Measurements from ENCODE around the gene SP6.

Gene SP6

GRCh38 chr17:47878203-47879027 lies 27.5 kb upstream of the SP6 start:
- DNase-seq (ENCODE audit: low read depth): no peak
- TF ChIP-seq CTCF (IDR thresholded peaks at IDR 0.05; ENCODE audit: control insufficient read depth, insufficient read depth, low read depth, low read length, missing control alignments): no peak
- no peak overlapping the region for H3K4me3 ChIP-seq (ENCODE audit: control insufficient read depth, low read depth, low read length)

- TF ChIP-seq CTCF (IDR thresholded peaks at IDR 0.05; ENCODE audit: control insufficient read depth, insufficient read depth, low read depth, low read length, missing control alignments): no peak
- no peak overlapping the region for H3K4me3 ChIP-seq (ENCODE audit: control insufficient read depth, low read depth, low read length)
- DNase-seq (ENCODE audit: low read depth): no peak
Measured at GRCh38 chr17:47877368-47878034, 26.5 kb upstream of the SP6 start.

GRCh38 chr17:47875011-47875985 lies 24.3 kb upstream of the SP6 start:
- no peak for TF ChIP-seq CTCF (IDR thresholded peaks at IDR 0.05; ENCODE audit: control insufficient read depth, insufficient read depth, low read depth, low read length, missing control alignments)
- no peak for DNase-seq (ENCODE audit: low read depth)
- no peak overlapping the region for H3K4me3 ChIP-seq (ENCODE audit: control insufficient read depth, low read depth, low read length)

GRCh38 chr17:47873200-47874090 lies 22.5 kb upstream of the SP6 start:
- DNase-seq (ENCODE audit: low read depth): no peak
- no peak overlapping the region for H3K4me3 ChIP-seq (ENCODE audit: control insufficient read depth, low read depth, low read length)

GRCh38 chr17:47872651-47873161 lies 21.7 kb upstream of the SP6 start:
- peak overlapping the region; percentile 8; the same call in 1 of the 2 replicates for H3K4me3 ChIP-seq (ENCODE audit: control insufficient read depth, low read depth, low read length)
- no peak for DNase-seq (ENCODE audit: low read depth)
- no peak for TF ChIP-seq CTCF (IDR thresholded peaks at IDR 0.05; ENCODE audit: control insufficient read depth, insufficient read depth, low read depth, low read length, missing control alignments)

More at GRCh38 chr17:47873200-47874090, 22.5 kb upstream of the SP6 start:
- no peak for TF ChIP-seq CTCF (IDR thresholded peaks at IDR 0.05; ENCODE audit: control insufficient read depth, insufficient read depth, low read depth, low read length, missing control alignments)
